A673 (cell line): Measurements from ENCODE around the gene WFS1. TPM values are rescaled to one million over a fixed set of nuclear protein-coding genes. Genes with fewer than 3 reads are reported as not detected.

Experiments
- BruUV-seq: library from RNA; stranded (reverse); fragments of 400-500 nt; replicated peaks from 2 replicates; lab custom pipeline; 2021; lab: Mats Ljungman, UMichigan
- CTCF ChIA-PET: fragments of 300-600 bp; sonication (Branson Sonifier 250); formaldehyde crosslinking; loops from one replicate; lab custom pipeline; 2022; ENCODE audit warnings: antibody characterized with exemption; lab: Charles Lee
- POLR2A ChIA-PET: fragments of 300-600 bp; sonication (Branson Sonifier 250); formaldehyde crosslinking; loops from one replicate; lab custom pipeline; 2022; ENCODE audit warnings: antibody characterized with exemption; ENCODE audit not compliant: low non-redundant PET; lab: Charles Lee
- DNase-seq: peaks from one replicate; pipeline ENCODE4 v3.0.0-alpha.2; 2015; ENCODE audit warnings: low spot score
- H3K27ac ChIP-seq: fragments of 200-600 bp; sonication (generic); 2 replicates; pipeline ENCODE4 v1.5.1; 2016; ENCODE audit warnings: mixed run types, low read depth, mild to moderate bottlenecking, mixed read lengths, antibody characterized with exemption, low read length; ENCODE audit not compliant: poor library complexity, severe bottlenecking
- H3K27me3 ChIP-seq: fragments of 200-600 bp; sonication (generic); replicated peaks from 2 replicates; pipeline ENCODE4 v1.6.1; 2017; ENCODE audit warnings: mixed run types, low read depth, mild to moderate bottlenecking, mixed read lengths, antibody characterized with exemption, low read length; ENCODE audit not compliant: insufficient read depth, poor library complexity
- H3K36me3 ChIP-seq: fragments of 200-600 bp; sonication (generic); 2 replicates; pipeline ENCODE4 v1.6.1; 2016; ENCODE audit warnings: mixed run types, mild to moderate bottlenecking, mixed read lengths, antibody characterized with exemption, low read length; ENCODE audit not compliant: insufficient read depth, poor library complexity, severe bottlenecking
- H3K4me1 ChIP-seq: fragments of 200-600 bp; sonication (generic); 2 replicates; pipeline ENCODE4 v1.6.1; 2017; ENCODE audit warnings: mixed run types, mild to moderate bottlenecking, mixed read lengths, antibody characterized with exemption, low read length; ENCODE audit not compliant: insufficient read depth, poor library complexity, severe bottlenecking
- H3K4me3 ChIP-seq: fragments of 200-600 bp; sonication (generic); 2 replicates; pipeline ENCODE4 v1.5.1; 2016; ENCODE audit warnings: low read depth, mixed run types, mild to moderate bottlenecking, mixed read lengths, low read length; ENCODE audit not compliant: poor library complexity, severe bottlenecking
- H3K9me3 ChIP-seq: fragments of 200-600 bp; sonication (generic); 2 replicates; pipeline ENCODE4 v1.6.1; 2016; ENCODE audit warnings: mixed run types, low read depth, mild to moderate bottlenecking, mixed read lengths, antibody characterized with exemption, low read length; ENCODE audit not compliant: poor library complexity, severe bottlenecking
- EZH2 ChIP-seq: fragments of 200-600 bp; sonication (generic); IDR thresholded peaks from 2 replicates; pipeline ENCODE4 v1.6.1; 2017; ENCODE audit warnings: borderline replicate concordance, low read depth, mild to moderate bottlenecking, mixed read lengths, antibody characterized with exemption, low read length; ENCODE audit not compliant: poor library complexity, severe bottlenecking
- intact Hi-C: fragments of 100-400 bp; cut with micrococcal nuclease; formaldehyde crosslinking; loops from one replicate; pipeline ENCODE4 v1.10.0; 2022; ENCODE audit not compliant: unreplicated experiment
- total RNA-seq: library from RNA; stranded (reverse); gene quantifications from 2 replicates; pipeline ENCODE4 v1.2.3, GENCODE V29; 2021
- TF ChIP-seq, protein P1 (sequence below): fragments of 300-800, 200-600 bp; sonication (generic); conservative IDR thresholded peaks from 2 replicates; pipeline ENCODE4 v1.5.1; 2017; ENCODE audit warnings: low read depth, mild to moderate bottlenecking, antibody characterized with exemption, low read length, moderate library complexity, mixed read lengths

Gene WFS1
- total RNA-seq, 1 experiment from 2014 or later, result 14.0 TPM

DNA sequence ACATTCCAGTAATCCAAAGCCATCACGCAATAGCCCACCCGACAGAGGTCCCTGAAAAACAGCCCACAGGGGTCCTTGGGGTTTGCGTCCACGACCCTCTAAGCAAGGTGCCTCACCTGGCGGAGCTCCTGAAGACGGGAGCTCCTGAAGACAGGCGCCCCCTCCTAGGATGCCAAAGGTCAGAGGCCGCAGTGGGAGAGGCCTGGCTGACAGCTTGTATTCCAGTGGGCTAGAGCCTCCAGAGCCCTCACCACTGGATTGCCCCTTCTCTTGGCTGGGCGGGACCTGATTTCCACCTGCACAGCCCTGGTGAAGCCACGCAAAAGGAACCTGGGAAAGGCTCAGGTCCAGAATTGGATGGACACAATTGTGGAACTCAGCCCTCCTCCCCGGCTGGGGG, 29.7 kb upstream of the WFS1 start:
- Histone ChIP-seq H3K4me3 (no peak overlapping the region), H3K36me3 (no peaks in the 10 kb centered on the region), H3K27ac (no peak overlapping the region), H3K27me3 (peaks cover 41% of the 10 kb centered on the region), H3K4me1 (no peaks in the 10 kb centered on the region), H3K9me3 (no peaks in the 10 kb centered on the region)
- TF ChIP-seq EZH2, result no peak
- TF ChIP-seq, protein P1, sequence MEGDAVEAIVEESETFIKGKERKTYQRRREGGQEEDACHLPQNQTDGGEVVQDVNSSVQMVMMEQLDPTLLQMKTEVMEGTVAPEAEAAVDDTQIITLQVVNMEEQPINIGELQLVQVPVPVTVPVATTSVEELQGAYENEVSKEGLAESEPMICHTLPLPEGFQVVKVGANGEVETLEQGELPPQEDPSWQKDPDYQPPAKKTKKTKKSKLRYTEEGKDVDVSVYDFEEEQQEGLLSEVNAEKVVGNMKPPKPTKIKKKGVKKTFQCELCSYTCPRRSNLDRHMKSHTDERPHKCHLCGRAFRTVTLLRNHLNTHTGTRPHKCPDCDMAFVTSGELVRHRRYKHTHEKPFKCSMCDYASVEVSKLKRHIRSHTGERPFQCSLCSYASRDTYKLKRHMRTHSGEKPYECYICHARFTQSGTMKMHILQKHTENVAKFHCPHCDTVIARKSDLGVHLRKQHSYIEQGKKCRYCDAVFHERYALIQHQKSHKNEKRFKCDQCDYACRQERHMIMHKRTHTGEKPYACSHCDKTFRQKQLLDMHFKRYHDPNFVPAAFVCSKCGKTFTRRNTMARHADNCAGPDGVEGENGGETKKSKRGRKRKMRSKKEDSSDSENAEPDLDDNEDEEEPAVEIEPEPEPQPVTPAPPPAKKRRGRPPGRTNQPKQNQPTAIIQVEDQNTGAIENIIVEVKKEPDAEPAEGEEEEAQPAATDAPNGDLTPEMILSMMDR, result no peak
- CTCF ChIA-PET, result no interaction called here
- POLR2A ChIA-PET, result no interaction called here
- no TSS peak for BruUV-seq
- intact Hi-C loops, result no loop called here
- no peak for DNase-seq

DNA sequence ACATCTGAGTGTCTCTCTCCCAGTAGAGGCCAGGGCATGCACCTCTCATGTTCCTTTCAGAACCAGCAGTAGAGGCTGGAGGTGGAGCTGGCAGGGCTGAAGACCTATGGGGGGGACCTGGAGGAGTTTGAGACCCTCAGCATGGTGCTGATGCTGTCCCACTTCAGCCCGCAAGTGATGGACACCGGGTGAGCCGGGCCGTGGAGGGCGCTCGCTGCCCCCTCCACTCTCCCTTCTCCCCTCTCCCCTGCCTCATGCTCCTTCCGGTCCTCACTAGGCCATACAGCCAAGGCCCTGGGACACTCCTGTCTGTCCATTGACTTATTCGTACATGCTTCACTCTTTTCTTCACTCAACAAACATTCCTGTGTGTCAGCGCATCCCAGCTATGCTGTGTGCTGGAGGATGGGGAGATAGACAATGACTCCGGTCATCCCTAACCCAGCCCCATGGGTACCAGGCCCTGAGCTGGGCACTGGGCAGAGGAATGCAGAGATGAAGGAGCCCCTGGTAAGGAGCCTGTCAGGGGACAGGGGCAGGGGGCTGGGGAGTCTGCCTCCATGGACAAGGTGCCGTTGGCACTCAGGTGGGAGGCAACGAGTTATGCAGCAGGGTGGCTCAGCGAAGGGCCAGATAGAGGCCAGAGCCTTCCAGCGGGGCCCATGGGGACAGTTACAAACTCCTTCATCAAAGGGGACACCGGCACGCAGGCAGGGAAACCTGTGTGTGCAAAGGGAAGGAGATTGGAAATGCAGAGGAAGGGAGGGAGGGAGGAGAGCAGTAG, 28.4 kb upstream of the WFS1 start:
- Histone ChIP-seq H3K4me3 (no peak overlapping the region), H3K4me1 (no peaks in the 10 kb centered on the region), H3K9me3 (no peaks in the 10 kb centered on the region), H3K36me3 (no peaks in the 10 kb centered on the region), H3K27me3 (peaks cover 42% of the 10 kb centered on the region), H3K27ac (no peak overlapping the region)
- ChIA-PET POLR2A (no interaction called here), CTCF (no interaction called here)
- intact Hi-C loops, result no loop called here
- no peak for DNase-seq
- BruUV-seq, result no TSS peak
- TF ChIP-seq, protein P1, result no peak
- TF ChIP-seq EZH2, result no peak

DNA sequence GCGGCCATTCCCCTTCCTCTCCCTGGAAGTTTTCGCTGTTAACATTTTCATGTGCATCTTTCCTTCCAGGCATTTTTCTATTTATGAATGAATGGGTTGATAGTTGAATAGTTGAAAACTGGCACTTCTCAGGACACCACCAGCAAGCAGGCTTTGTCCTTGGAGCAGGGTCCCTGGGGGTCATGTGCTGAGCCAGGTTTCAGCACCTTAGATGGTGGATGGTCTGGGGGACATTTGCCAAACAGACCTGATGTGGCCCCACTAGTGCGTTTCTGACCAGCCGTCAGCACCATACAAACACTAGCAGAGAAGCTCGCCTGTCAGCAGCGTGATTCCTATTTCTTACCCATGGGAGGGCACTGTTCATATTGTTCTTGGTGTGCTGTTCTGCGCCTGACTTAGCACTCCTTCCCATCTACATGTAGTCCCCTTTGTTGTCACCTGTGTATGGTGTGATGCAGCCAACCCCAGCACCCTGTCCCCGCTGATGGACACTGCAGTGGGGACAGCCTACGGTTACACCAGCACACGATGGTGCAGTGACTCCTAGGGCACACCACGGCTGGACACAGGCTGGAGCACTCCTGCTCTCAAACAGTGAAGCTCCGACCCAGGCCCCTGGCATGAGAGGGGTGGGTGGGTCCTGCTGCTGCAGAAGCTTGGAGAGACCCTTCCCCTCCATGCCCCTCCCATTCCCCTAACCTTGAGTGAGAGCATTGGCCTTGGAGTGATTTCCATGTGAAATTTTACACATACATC, 27.2 kb upstream of the WFS1 start:
- no peaks in the 10 kb centered on the region for H3K36me3 ChIP-seq
- no TSS peak for BruUV-seq
- TF ChIP-seq, protein P1, result no peak
- no peak for TF ChIP-seq EZH2
- no peaks in the 10 kb centered on the region for H3K9me3 ChIP-seq
- ChIA-PET POLR2A (no interaction called here), CTCF (no interaction called here)
- no peak overlapping the region for H3K4me3 ChIP-seq
- H3K27me3 ChIP-seq, result peaks cover 45% of the 10 kb centered on the region
- intact Hi-C loops, result no loop called here
- H3K4me1 ChIP-seq, result no peaks in the 10 kb centered on the region
- DNase-seq, result no peak
- H3K27ac ChIP-seq, result no peak overlapping the region
